ENCODE results near the gene LAMC3. TPM values are rescaled to one million over a fixed set of nuclear protein-coding genes. Genes with fewer than 3 reads are reported as not detected.
A peak's percentile ranks its signal among the peaks of the same experiment; 100 is the strongest.

The LAMC3 gene
- total RNA-seq: 7.5 and 14.0 TPM in 2 replicates
- 5.4 and 7.6 TPM in 2 replicates for polyA plus RNA-seq

DNA sequence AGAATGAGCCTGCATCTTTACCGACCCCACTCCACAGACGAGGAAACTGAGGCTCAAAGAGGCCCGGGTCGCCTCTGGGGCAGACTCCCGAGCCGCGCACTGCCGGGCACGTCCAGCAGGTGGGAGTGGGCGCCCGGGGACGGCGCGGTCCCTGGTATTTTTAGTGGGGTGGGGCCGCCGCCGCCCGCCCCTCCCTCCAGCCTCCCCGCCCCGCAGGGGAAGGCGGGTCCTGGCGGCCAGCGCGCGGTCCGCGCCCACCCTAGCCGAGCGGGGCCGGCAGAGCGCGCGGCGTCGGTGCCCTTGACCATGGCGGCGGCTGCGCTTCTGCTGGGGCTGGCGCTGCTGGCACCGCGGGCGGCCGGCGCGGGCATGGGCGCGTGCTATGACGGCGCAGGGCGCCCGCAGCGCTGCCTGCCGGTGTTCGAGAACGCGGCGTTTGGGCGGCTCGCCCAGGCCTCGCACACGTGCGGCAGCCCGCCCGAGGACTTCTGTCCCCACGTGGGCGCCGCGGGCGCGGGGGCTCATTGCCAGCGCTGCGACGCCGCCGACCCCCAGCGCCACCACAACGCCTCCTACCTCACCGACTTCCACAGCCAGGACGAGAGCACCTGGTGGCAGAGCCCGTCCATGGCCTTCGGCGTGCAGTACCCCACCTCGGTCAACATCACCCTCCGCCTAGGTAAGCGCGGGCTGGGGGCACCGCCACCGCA is at the start of gene LAMC3:
Gene LAMC3, plus strand, starts transcription at position 266 of the 710 bp plus-strand sequence. Its CDS starts 41 bp downstream, at position 307.
- DNase-seq (ENCODE audit: low read depth in 1 of 2, low spot score in 1 of 2): peak; percentile 12 to 70
- peaks cover 17% of the 10 kb centered on the region for H3K27me3 ChIP-seq
- H3K36me3 ChIP-seq: no peaks in the 10 kb centered on the region
- peaks cover 10% of the 10 kb centered on the region for H3K4me1 ChIP-seq (ENCODE audit: low read depth)
- H3K4me3 ChIP-seq: peak within 1 kb of the TSS; percentile 20
- H3K27ac ChIP-seq: no peak within 1 kb of the TSS
- TF ChIP-seq, protein P1, sequence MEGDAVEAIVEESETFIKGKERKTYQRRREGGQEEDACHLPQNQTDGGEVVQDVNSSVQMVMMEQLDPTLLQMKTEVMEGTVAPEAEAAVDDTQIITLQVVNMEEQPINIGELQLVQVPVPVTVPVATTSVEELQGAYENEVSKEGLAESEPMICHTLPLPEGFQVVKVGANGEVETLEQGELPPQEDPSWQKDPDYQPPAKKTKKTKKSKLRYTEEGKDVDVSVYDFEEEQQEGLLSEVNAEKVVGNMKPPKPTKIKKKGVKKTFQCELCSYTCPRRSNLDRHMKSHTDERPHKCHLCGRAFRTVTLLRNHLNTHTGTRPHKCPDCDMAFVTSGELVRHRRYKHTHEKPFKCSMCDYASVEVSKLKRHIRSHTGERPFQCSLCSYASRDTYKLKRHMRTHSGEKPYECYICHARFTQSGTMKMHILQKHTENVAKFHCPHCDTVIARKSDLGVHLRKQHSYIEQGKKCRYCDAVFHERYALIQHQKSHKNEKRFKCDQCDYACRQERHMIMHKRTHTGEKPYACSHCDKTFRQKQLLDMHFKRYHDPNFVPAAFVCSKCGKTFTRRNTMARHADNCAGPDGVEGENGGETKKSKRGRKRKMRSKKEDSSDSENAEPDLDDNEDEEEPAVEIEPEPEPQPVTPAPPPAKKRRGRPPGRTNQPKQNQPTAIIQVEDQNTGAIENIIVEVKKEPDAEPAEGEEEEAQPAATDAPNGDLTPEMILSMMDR (IDR thresholded peaks at IDR 0.05; ENCODE audit: low read depth, low read length): peak; percentile 28
- no peaks in the 10 kb centered on the region for H3K9me3 ChIP-seq (ENCODE audit: low read depth)

DNA sequence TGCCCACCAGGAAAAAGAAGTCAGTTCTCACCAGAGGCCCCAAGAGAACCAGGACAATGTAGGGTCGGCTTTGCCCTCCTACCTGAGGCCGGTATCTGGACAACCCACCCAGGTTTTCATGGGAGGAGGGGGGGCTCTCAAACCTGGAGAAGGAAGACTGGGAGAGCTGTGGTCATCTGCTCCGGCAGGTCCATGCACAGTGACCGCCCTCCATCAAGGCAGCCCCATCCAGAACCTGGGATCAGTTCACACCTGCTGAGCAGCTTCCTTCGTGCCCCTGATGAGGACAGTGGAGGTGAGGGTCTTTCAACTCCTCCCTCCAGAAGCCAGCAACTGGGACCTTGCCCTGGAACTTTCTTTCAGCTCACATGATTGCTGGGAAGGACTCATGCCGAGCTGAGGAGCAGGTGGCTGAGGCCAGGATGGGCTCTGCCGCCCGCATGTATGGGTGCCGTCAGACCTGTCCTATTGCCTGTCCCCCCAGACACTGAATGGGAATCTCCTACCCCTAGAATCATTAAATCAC is 49.1 kb upstream of the LAMC3 start:
- TF ChIP-seq, protein P1 (IDR thresholded peaks at IDR 0.05; ENCODE audit: low read depth, low read length): no peak
- no peaks in the 10 kb centered on the region for H3K9me3 ChIP-seq (ENCODE audit: low read depth)
- no peaks in the 10 kb centered on the region for H3K36me3 ChIP-seq
- H3K4me1 ChIP-seq (ENCODE audit: low read depth): no peaks in the 10 kb centered on the region
- H3K4me3 ChIP-seq: no peak overlapping the region
- no peak overlapping the region for H3K27ac ChIP-seq
- no peaks in the 10 kb centered on the region for H3K27me3 ChIP-seq
- DNase-seq (ENCODE audit: low read depth in 1 of 2, low spot score in 1 of 2): no peak

GRCh38 chr9:130960522-130961378 is 48.2 kb upstream of the LAMC3 start:
- no peak for DNase-seq (ENCODE audit: low read depth in 1 of 2, low spot score in 1 of 2)
- no peak overlapping the region for H3K4me3 ChIP-seq
- TF ChIP-seq, protein P1 (IDR thresholded peaks at IDR 0.05; ENCODE audit: low read depth, low read length): no peak
- no peaks in the 10 kb centered on the region for H3K36me3 ChIP-seq
- H3K9me3 ChIP-seq (ENCODE audit: low read depth): no peaks in the 10 kb centered on the region
- H3K27ac ChIP-seq: no peak overlapping the region
- no peaks in the 10 kb centered on the region for H3K4me1 ChIP-seq (ENCODE audit: low read depth)
- no peaks in the 10 kb centered on the region for H3K27me3 ChIP-seq

DNA sequence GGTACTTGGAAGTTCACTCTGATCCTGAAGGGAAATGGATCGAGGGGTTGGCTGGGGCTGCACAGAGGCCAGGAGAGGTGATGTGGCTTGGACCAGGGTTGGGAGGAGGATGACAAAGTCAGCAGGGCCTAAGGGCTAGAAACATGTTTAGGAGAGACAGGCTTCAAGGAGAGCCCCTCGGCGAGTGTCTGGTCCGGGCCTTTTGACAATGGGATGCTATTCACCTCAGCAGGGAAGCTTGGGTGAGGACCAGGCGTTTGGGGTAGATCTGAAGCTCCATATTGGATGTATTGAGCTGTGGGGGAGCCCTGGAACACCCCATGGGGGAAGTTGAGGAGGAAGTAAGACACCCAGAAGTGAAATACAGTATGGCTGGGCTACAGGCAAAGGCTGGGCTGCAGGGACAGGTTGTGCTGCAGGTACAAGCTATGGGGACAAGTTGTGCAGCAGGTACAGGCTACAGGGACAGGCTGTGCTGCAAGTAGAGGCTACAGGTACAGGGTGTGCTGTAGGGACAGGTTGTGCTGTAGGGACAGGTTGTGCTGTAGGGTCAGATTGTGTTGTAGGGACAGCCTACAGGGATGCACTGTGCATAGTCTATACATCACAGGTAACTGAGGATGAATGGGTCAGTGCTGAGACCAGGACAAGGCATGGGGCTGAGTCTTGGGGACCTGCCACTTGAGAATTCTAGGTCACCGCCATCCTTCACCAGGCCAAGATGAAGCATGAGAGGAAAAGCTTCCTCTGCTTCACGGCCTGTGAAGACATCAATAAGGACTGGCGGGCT is 47.3 kb upstream of the LAMC3 start:
- Histone ChIP-seq H3K4me3 (no peak overlapping the region), H3K27ac (no peak overlapping the region), H3K27me3 (no peaks in the 10 kb centered on the region), H3K9me3 (ENCODE audit: low read depth) (no peaks in the 10 kb centered on the region), H3K4me1 (ENCODE audit: low read depth) (no peaks in the 10 kb centered on the region), H3K36me3 (no peaks in the 10 kb centered on the region)
- DNase-seq (ENCODE audit: low read depth in 1 of 2, low spot score in 1 of 2): no peak
- TF ChIP-seq, protein P1 (IDR thresholded peaks at IDR 0.05; ENCODE audit: low read depth, low read length): no peak
